ENCODE measurements around the gene TEX44.
"Not testable (repeated sequence)": the region's sequence is repeated elsewhere in the genome, so short reads cannot be mapped to it uniquely, and the experiment has no call there.

TEX44 gene

GRCh38 chr2:231592636-231593145 is at the start of gene TEX44:
Gene TEX44, plus strand, starts transcription at chr2:231592864. Its CDS starts 88 bp downstream, at chr2:231592952.
- Mint-ChIP-seq H3K27ac (no peak within 1 kb of the TSS), H3K36me3 (no peaks in the 10 kb centered on the region), H3K9me3 (no peaks in the 10 kb centered on the region), H3K4me1 (peaks cover 2% of the 10 kb centered on the region), H3K27me3 (peaks cover 3% of the 10 kb centered on the region), H3K4me3 (no peak within 1 kb of the TSS)
- ATAC-seq (ENCODE audit: low read depth) (no peak), DNase-seq (ENCODE audit: low spot score in 2 of 2) (no peak)

- peak; percentile 87 for ATAC-seq (ENCODE audit: low read depth)
- DNase-seq (ENCODE audit: low spot score in 2 of 2), result peak in 1 of 2 donors; percentile 7
Measured at GRCh38 chr2:231545105-231545902, 47.4 kb upstream of the TEX44 start.

GRCh38 chr2:231546014-231546715 is 46.5 kb upstream of the TEX44 start:
- ATAC-seq (ENCODE audit: low read depth), result no peak
- H3K9me3 Mint-ChIP-seq, result peaks cover 5% of the 10 kb centered on the region
- peak overlapping the region; percentile 61 for H3K4me3 Mint-ChIP-seq
- H3K36me3 Mint-ChIP-seq, result peaks cover 4% of the 10 kb centered on the region
- H3K4me1 Mint-ChIP-seq, result peaks cover 20% of the 10 kb centered on the region
- no peak overlapping the region for H3K27ac Mint-ChIP-seq
- H3K27me3 Mint-ChIP-seq, result peaks cover 7% of the 10 kb centered on the region
- no peak for DNase-seq (ENCODE audit: low spot score in 2 of 2)

More at GRCh38 chr2:231545105-231545902, 47.4 kb upstream of the TEX44 start:
- H3K27ac Mint-ChIP-seq, result no peak overlapping the region
- H3K4me1 Mint-ChIP-seq, result peaks cover 20% of the 10 kb centered on the region
- peak overlapping the region; percentile 61 for H3K4me3 Mint-ChIP-seq
- peaks cover 7% of the 10 kb centered on the region for H3K27me3 Mint-ChIP-seq
- peaks cover 5% of the 10 kb centered on the region for H3K9me3 Mint-ChIP-seq
- H3K36me3 Mint-ChIP-seq, result peaks cover 4% of the 10 kb centered on the region

- Mint-ChIP-seq H3K36me3 (peaks cover 3% of the 10 kb centered on the region), H3K4me3 (no peak overlapping the region), H3K27ac (no peak overlapping the region), H3K27me3 (peaks cover 7% of the 10 kb centered on the region), H3K9me3 (peaks cover 3% of the 10 kb centered on the region), H3K4me1 (peaks cover 20% of the 10 kb centered on the region)
- DNase-seq (ENCODE audit: low spot score in 2 of 2) (no peak), ATAC-seq (ENCODE audit: low read depth) (no peak)
Measured at GRCh38 chr2:231547315-231548110, 45.2 kb upstream of the TEX44 start.

- H3K4me3 Mint-ChIP-seq, result no peak overlapping the region
Measured at GRCh38 chr2:231548752-231549151, 43.9 kb upstream of the TEX44 start.

GRCh38 chr2:231549446-231550239 is 43.0 kb upstream of the TEX44 start:
- H3K27ac Mint-ChIP-seq, result no peak overlapping the region
- peaks cover 7% of the 10 kb centered on the region for H3K27me3 Mint-ChIP-seq
- peaks cover 8% of the 10 kb centered on the region for H3K36me3 Mint-ChIP-seq
- no peak for ATAC-seq (ENCODE audit: low read depth)
- H3K4me1 Mint-ChIP-seq, result peaks cover 27% of the 10 kb centered on the region
- DNase-seq (ENCODE audit: low spot score in 2 of 2), result no peak
- peaks cover 11% of the 10 kb centered on the region for H3K9me3 Mint-ChIP-seq
- H3K4me3 Mint-ChIP-seq, result no peak overlapping the region

More at GRCh38 chr2:231548752-231549151, 43.9 kb upstream of the TEX44 start:
- Mint-ChIP-seq H3K9me3 (peaks cover 11% of the 10 kb centered on the region), H3K36me3 (peaks cover 8% of the 10 kb centered on the region), H3K4me1 (peaks cover 20% of the 10 kb centered on the region), H3K27me3 (peaks cover 7% of the 10 kb centered on the region), H3K27ac (no peak overlapping the region)
- ATAC-seq (ENCODE audit: low read depth) (no peak), DNase-seq (ENCODE audit: low spot score in 2 of 2) (no peak)

- Mint-ChIP-seq H3K36me3 (peaks cover 8% of the 10 kb centered on the region), H3K27me3 (peaks cover 6% of the 10 kb centered on the region), H3K4me3 (no peak overlapping the region), H3K9me3 (peaks cover 11% of the 10 kb centered on the region), H3K4me1 (peaks cover 18% of the 10 kb centered on the region), H3K27ac (no peak overlapping the region)
- ATAC-seq (ENCODE audit: low read depth) (no peak), DNase-seq (ENCODE audit: low spot score in 2 of 2) (no peak)
Measured at GRCh38 chr2:231552752-231553151, 39.9 kb upstream of the TEX44 start.

GRCh38 chr2:231554327-231554726 is 38.3 kb upstream of the TEX44 start:
- H3K4me1 Mint-ChIP-seq, result peaks cover 14% of the 10 kb centered on the region
- H3K9me3 Mint-ChIP-seq, result peaks cover 11% of the 10 kb centered on the region
- H3K27ac Mint-ChIP-seq, result no peak overlapping the region
- H3K36me3 Mint-ChIP-seq, result peaks cover 8% of the 10 kb centered on the region
- H3K4me3 Mint-ChIP-seq, result no peak overlapping the region
- ATAC-seq (ENCODE audit: low read depth) (no peak), DNase-seq (ENCODE audit: low spot score in 2 of 2) (no peak)
- peaks cover 3% of the 10 kb centered on the region for H3K27me3 Mint-ChIP-seq

GRCh38 chr2:231554748-231555545 is 37.7 kb upstream of the TEX44 start:
- H3K4me1 Mint-ChIP-seq, result peaks cover 14% of the 10 kb centered on the region
- H3K27me3 Mint-ChIP-seq, result peaks cover 3% of the 10 kb centered on the region
- DNase-seq (ENCODE audit: low spot score in 2 of 2) (no peak), ATAC-seq (ENCODE audit: low read depth) (no peak)
- peaks cover 8% of the 10 kb centered on the region for H3K36me3 Mint-ChIP-seq
- H3K9me3 Mint-ChIP-seq, result peaks cover 11% of the 10 kb centered on the region
- H3K4me3 Mint-ChIP-seq, result peak overlapping the region; percentile 8
- H3K27ac Mint-ChIP-seq, result no peak overlapping the region

GRCh38 chr2:231556496-231556895 is 36.2 kb upstream of the TEX44 start:
- not testable (repeated sequence) for H3K9me3 Mint-ChIP-seq; ATAC-seq (ENCODE audit: low read depth); H3K27ac Mint-ChIP-seq; H3K4me3 Mint-ChIP-seq; H3K36me3 Mint-ChIP-seq; DNase-seq (ENCODE audit: low spot score in 2 of 2); H3K27me3 Mint-ChIP-seq
- H3K4me1 Mint-ChIP-seq, result peaks cover 14% of the 10 kb centered on the region

GRCh38 chr2:231556981-231557380 is 35.7 kb upstream of the TEX44 start:
- no peak for ATAC-seq (ENCODE audit: low read depth)

GRCh38 chr2:231557571-231558217 is 35.0 kb upstream of the TEX44 start:
- peaks cover 3% of the 10 kb centered on the region for H3K27me3 Mint-ChIP-seq
- no peak overlapping the region for H3K4me3 Mint-ChIP-seq

More at GRCh38 chr2:231556981-231557380, 35.7 kb upstream of the TEX44 start:
- Mint-ChIP-seq H3K36me3 (peaks cover 8% of the 10 kb centered on the region), H3K9me3 (peaks cover 9% of the 10 kb centered on the region), H3K27ac (no peak overlapping the region), H3K4me3 (no peak overlapping the region), H3K27me3 (peaks cover 3% of the 10 kb centered on the region), H3K4me1 (peaks cover 14% of the 10 kb centered on the region)
- DNase-seq (ENCODE audit: low spot score in 2 of 2), result no peak

More at GRCh38 chr2:231557571-231558217, 35.0 kb upstream of the TEX44 start:
- peaks cover 8% of the 10 kb centered on the region for H3K36me3 Mint-ChIP-seq
- ATAC-seq (ENCODE audit: low read depth), result peak; percentile 96
- no peak overlapping the region for H3K27ac Mint-ChIP-seq
- peak; percentile 47 to 67 for DNase-seq (ENCODE audit: low spot score in 2 of 2)
- H3K9me3 Mint-ChIP-seq, result peaks cover 9% of the 10 kb centered on the region
- H3K4me1 Mint-ChIP-seq, result peaks cover 14% of the 10 kb centered on the region

Measured in memory B cell (primary cell).